T-helper 17 cell (primary cell): ENCODE results near the gene SMG1. TPM values are rescaled to one million over a fixed set of nuclear protein-coding genes. Genes with fewer than 3 reads are reported as not detected.
"Not testable (repeated sequence)": the region's sequence is repeated elsewhere in the genome, so short reads cannot be mapped to it uniquely, and the experiment has no call there.

Experiments used
- ATAC-seq: fragments of 150-1000 bp; cut with Tn5 transposase; 2 replicates; pipeline ENCODE4 v1.10.0; 2021; ENCODE audit warnings: mild to moderate bottlenecking, moderate library complexity
- DNase-seq, 3 donors: peaks; one replicate each; pipeline versions ENCODE4 v3.0.0 to v3.0.0-alpha.2; 2020 to 2021
- H3K9me3 ChIP-seq: one replicate; pipeline ENCODE4 v1.7.0; 2013; ENCODE audit warnings: low read length, mild to moderate bottlenecking; ENCODE audit not compliant: control insufficient read depth, poor library complexity, severe bottlenecking
- H3K27ac Mint-ChIP-seq: one replicate; pipeline ENCODE4 v1.8.0; 2022; ENCODE audit warnings: mild to moderate bottlenecking, moderate library complexity, mixed read lengths
- H3K27me3 Mint-ChIP-seq: one replicate; pipeline ENCODE4 v1.8.0; 2022; ENCODE audit warnings: mixed read lengths
- H3K36me3 Mint-ChIP-seq: one replicate; pipeline ENCODE4 v1.8.0; 2022; ENCODE audit warnings: low read depth, mixed read lengths
- H3K4me1 Mint-ChIP-seq: one replicate; pipeline ENCODE4 v1.8.0; 2022; ENCODE audit warnings: mild to moderate bottlenecking, mixed read lengths
- H3K4me3 Mint-ChIP-seq: one replicate; pipeline ENCODE4 v1.8.0; 2022; ENCODE audit warnings: mild to moderate bottlenecking, moderate library complexity, mixed read lengths
- total RNA-seq, 4 donors: library from RNA in 2 of 4; stranded (reverse) in 2 of 4; gene quantifications; one replicate each; pipeline ENCODE4 v1.2.3 and lab custom pipeline; 2022 to 2026

The SMG1 gene
- total RNA-seq, 2 donors from 2014 or later = 177 to 192 TPM

DNA sequence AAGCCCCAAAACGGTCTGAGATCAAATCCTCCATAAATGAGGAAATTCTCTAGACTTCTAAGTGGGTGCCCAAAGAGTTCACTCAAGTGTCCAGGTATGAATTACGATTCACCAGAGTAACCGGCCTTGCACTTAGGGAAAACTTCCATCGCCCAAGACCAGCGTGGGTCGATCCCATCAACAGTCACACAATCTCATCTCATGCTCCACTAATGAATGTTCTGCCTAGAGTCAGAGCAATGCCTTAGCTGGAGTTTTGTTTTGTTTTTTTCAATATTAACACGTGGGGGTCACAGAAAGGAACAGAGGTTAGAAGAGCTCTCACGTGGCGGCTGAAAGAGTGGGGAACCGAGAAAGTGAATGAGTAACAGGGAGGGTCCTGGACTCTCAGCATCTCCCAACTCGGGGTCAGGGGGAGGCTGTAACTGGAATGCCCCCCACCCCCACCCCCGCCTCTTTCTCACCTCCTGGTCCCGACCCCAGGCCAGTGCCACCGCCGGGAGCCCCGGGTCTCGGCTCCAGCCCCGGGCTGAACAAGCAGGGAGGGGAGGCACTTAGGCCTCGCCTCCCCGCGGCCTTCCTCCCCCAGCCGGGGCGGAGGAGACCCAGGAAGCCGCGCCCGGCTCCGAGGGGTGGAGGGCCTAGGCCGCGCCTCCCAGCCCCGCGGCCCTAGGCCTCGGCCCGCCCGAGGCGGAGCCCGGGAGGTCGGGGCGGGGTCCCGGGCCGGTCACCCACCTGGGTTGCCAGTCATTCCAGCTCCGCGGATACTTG, 808 bp downstream of the SMG1 start:
- Mint-ChIP-seq H3K4me1 (peaks cover 30% of the 10 kb centered on the region), H3K4me3 (peak overlapping the region; percentile 94), H3K27ac (peak overlapping the region; percentile 92)
- not testable (repeated sequence) for H3K9me3 ChIP-seq, H3K36me3 Mint-ChIP-seq, H3K27me3 Mint-ChIP-seq
- ATAC-seq = peak; percentile 52
- peak; percentile 50 to 62 (median 58) for DNase-seq

DNA sequence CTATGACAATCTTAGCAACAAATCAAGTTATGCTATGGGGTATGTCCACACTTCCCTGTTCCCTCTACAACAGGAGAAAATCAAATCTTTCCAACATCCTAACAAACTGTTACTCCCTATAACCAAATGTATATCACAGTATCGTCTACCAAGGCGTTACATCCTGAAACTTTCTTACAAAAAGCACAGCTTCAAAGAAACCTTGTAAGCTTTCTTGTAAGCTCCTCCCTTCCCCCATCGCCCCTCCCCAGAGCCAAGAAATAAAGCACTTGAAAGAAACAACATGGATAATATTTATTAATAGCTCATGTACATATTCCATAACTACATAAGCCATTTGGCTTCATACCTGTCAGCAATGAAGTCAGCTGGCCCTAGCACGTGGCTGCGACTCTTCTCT, 2.3 kb downstream of the SMG1 start:
- peak overlapping the region; percentile 49 for H3K27ac Mint-ChIP-seq
- ATAC-seq, H3K36me3 Mint-ChIP-seq, H3K27me3 Mint-ChIP-seq, H3K9me3 ChIP-seq, DNase-seq: not testable (repeated sequence)
- H3K4me1 Mint-ChIP-seq = peaks cover 33% of the 10 kb centered on the region
- H3K4me3 Mint-ChIP-seq = peak overlapping the region; percentile 88

GRCh38 chr16:18923124-18923523, 3.1 kb downstream of the SMG1 start:
- H3K36me3 Mint-ChIP-seq, H3K27me3 Mint-ChIP-seq, ATAC-seq, H3K9me3 ChIP-seq, DNase-seq: not testable (repeated sequence)
- H3K4me3 Mint-ChIP-seq = peak overlapping the region; percentile 88
- H3K27ac Mint-ChIP-seq = peak overlapping the region; percentile 49
- peaks cover 36% of the 10 kb centered on the region for H3K4me1 Mint-ChIP-seq

GRCh38 chr16:18909585-18909984, 16.6 kb downstream of the SMG1 start:
- H3K27ac Mint-ChIP-seq, ATAC-seq: not testable (repeated sequence)

GRCh38 chr16:18908716-18909115, 17.5 kb downstream of the SMG1 start:
- not testable (repeated sequence) for H3K36me3 Mint-ChIP-seq, ATAC-seq, H3K27me3 Mint-ChIP-seq, H3K4me3 Mint-ChIP-seq, DNase-seq, H3K9me3 ChIP-seq
- Mint-ChIP-seq H3K4me1 (peaks cover 22% of the 10 kb centered on the region), H3K27ac (peak overlapping the region; percentile 39)

More at GRCh38 chr16:18909585-18909984, 16.6 kb downstream of the SMG1 start:
- peaks cover 22% of the 10 kb centered on the region for H3K4me1 Mint-ChIP-seq
- H3K27me3 Mint-ChIP-seq, H3K36me3 Mint-ChIP-seq, H3K4me3 Mint-ChIP-seq, H3K9me3 ChIP-seq, DNase-seq: not testable (repeated sequence)

GRCh38 chr16:18902778-18903177, 23.4 kb downstream of the SMG1 start:
- not testable (repeated sequence) for H3K36me3 Mint-ChIP-seq, H3K27me3 Mint-ChIP-seq, H3K4me3 Mint-ChIP-seq, ATAC-seq, DNase-seq, H3K9me3 ChIP-seq
- peak overlapping the region; percentile 54 for H3K27ac Mint-ChIP-seq
- H3K4me1 Mint-ChIP-seq = peaks cover 35% of the 10 kb centered on the region

DNA sequence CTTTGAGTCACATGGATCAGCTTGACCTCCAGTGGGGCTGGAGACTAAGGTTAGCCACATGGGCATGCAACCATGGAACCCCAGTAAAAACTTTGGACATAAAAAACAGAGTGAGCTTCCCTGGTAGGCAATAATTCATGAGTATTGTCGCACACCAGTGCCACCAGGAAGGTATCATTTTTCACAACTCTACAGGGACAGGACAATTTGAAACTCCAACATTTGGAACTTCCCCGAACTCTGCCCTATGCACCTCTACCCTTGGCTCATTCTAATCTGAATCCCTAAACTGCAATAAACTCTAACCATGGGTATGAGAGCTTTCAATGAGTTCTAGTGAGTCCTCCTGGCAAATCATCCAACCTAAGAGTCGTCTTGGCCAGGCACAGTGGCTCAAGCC, 24.2 kb downstream of the SMG1 start:
- H3K27ac Mint-ChIP-seq = peak overlapping the region; percentile 54
- peaks cover 36% of the 10 kb centered on the region for H3K4me1 Mint-ChIP-seq

DNA sequence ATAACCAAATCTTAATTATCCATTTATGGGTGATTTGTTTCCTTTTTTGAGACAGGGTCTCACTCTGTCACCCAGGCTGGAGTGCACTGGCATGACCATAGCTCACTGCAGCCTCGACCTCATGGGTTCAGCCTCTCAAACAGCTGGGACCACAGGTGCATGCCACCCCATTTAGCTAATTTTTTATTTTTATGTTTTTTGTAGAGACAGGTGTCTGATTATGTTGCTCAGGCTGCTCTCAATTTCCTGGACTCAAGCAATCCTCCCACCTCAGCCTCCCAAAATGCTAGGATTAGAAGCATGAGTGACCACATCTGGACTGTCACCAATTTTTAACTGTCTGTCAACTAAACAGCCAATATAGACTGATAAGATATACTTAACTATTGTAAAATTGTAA, 25.0 kb downstream of the SMG1 start:
- Mint-ChIP-seq H3K4me1 (peaks cover 31% of the 10 kb centered on the region), H3K27ac (peak overlapping the region; percentile 54)
- not testable (repeated sequence) for H3K27me3 Mint-ChIP-seq, ATAC-seq, H3K36me3 Mint-ChIP-seq, H3K4me3 Mint-ChIP-seq, H3K9me3 ChIP-seq, DNase-seq

More for the DNA sequence above, 24.2 kb downstream of the SMG1 start:
- ATAC-seq, H3K36me3 Mint-ChIP-seq, DNase-seq, H3K9me3 ChIP-seq, H3K27me3 Mint-ChIP-seq: not testable (repeated sequence)
- peak overlapping the region; percentile 59 for H3K4me3 Mint-ChIP-seq

- H3K36me3 Mint-ChIP-seq, H3K27ac Mint-ChIP-seq, H3K27me3 Mint-ChIP-seq, ATAC-seq, DNase-seq, H3K9me3 ChIP-seq, H3K4me3 Mint-ChIP-seq, H3K4me1 Mint-ChIP-seq: not testable (repeated sequence)
Measured at GRCh38 chr16:18884456-18884855, 41.8 kb downstream of the SMG1 start.

DNA sequence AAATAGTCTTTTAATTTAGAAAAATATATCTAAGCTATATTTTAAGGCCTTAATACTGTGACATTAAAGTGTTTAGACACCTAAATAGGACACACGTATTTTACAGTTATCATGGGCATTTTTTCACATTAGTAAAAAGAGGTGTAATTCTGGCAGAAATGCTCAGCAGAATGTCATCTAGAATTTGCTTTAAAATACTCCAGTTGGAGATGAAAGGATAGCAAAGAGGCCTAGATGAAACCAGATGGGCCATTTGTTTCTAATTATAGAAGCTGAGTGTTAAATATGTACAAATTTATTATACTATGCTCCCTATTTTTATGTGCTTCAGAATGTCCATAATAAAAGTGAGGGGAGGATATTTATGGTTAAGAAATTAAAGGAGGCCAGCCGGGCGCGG, 48.5 kb downstream of the SMG1 start:
- not testable (repeated sequence) for ATAC-seq, H3K36me3 Mint-ChIP-seq, H3K27me3 Mint-ChIP-seq, H3K9me3 ChIP-seq, DNase-seq, H3K4me3 Mint-ChIP-seq, H3K4me1 Mint-ChIP-seq
- H3K27ac Mint-ChIP-seq = peak overlapping the region; percentile 85

DNA sequence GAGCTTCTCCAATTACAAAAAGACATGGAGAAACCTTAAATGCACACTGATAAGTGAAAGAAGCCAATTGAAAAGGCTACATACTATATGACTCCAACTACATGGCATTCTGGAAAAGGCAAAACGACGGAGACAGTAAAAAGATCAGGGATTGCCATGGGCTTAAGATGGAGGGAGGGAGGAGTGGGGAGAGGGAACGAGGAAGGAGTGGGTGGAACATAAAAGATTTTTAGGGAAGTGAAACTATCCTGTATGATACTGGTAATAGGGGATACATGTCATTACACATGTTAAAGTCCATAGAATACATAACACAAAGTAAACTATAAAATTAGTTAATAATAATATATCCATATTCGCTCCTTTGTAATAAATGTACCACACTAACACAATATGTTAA, 48.9 kb downstream of the SMG1 start:
- ATAC-seq, H3K27ac Mint-ChIP-seq, H3K9me3 ChIP-seq, DNase-seq, H3K4me1 Mint-ChIP-seq, H3K4me3 Mint-ChIP-seq, H3K27me3 Mint-ChIP-seq, H3K36me3 Mint-ChIP-seq: not testable (repeated sequence)

GRCh38 chr16:18876301-18876700, 49.9 kb downstream of the SMG1 start:
- DNase-seq, ATAC-seq, H3K4me3 Mint-ChIP-seq, H3K27me3 Mint-ChIP-seq, H3K9me3 ChIP-seq, H3K36me3 Mint-ChIP-seq, H3K4me1 Mint-ChIP-seq, H3K27ac Mint-ChIP-seq: not testable (repeated sequence)

DNA sequence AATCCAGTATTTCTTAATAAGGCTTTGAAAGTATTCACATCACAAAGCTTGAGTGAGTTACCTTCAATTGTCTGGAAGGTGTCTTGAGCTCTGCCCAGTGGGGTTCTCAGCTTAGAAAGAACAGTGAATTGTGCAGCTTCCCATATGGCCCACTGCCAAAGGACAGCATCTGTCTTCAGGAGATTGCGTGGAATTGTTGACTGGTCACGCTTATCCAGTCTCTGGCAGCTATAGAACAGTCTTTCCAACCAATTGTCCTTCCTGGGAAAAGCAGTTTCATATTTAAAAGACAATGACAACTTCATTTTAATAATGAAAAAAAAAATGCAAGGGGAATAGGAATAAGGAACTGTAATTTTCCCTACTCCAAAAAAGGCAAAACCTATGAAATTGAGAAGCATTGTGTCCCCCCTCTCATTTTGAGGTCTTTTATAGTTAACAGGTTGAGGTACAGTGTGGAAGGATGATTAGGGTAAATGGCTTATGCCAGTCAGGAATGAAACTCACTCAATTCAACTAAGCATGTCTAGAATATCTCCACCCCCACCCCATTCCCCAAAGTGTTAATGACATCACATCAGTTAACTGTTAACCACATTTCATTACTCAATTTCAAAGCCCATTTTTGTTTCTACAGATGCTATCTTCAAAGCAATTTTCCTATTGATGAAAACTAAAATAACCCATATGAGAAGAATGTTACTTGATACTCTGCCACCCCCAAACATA, 57.0 kb downstream of the SMG1 start:
- H3K4me3 Mint-ChIP-seq, H3K4me1 Mint-ChIP-seq, H3K36me3 Mint-ChIP-seq, H3K27ac Mint-ChIP-seq, DNase-seq, H3K27me3 Mint-ChIP-seq, H3K9me3 ChIP-seq, ATAC-seq: not testable (repeated sequence)
